HG03432 (cell line): ENCODE data around the gene CLMN.
A peak's percentile ranks its signal among the peaks of the same experiment; 100 is the strongest.

ENCODE experiments used
- ATAC-seq: cut with Tn5 transposase; IDR thresholded peaks from one replicate; pipeline ENCODE4 v1.9.1; 2021; ENCODE audit warnings: mild to moderate bottlenecking, moderate library complexity; ENCODE audit not compliant: unreplicated experiment

Gene CLMN

DNA sequence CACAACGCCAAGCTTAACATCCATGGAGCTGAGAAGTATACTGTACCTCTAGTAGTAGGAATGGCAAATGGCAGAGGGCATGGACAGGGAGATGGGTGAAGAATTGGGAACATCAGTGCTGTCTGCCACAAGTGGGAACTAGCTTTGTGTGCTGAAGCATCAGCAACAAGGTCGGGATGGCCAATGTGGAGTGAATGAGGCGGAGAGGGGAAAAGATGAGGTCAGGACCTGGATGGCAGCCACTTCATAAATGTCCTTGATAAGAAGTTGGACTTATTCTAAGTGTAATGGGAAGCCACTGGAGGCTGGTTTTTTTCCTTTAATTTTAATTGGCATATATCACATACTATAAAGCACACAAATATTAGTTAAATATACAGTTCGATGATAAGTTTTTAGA, 21.9 kb upstream of the CLMN start:
- ATAC-seq, result no peak

DNA sequence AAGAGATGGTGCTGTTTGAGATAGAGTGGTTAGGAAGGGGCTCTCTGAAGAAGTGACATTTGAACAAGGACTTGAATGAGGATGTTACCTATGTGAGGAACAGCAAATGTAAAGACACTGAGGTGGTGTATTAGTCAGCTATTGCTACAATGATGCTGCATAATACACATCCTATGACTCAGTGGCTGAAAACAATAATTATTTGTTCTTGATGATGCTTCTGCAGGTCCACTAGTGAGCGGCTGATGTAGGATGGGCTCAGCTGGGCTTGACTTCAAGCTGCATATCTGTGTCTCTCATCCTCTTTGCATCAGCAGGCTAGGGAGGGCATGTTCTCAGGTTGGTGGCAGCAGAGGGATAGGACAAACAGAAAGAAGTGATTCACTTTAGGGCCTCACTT, 21.4 kb upstream of the CLMN start:
- ATAC-seq, result no peak

DNA sequence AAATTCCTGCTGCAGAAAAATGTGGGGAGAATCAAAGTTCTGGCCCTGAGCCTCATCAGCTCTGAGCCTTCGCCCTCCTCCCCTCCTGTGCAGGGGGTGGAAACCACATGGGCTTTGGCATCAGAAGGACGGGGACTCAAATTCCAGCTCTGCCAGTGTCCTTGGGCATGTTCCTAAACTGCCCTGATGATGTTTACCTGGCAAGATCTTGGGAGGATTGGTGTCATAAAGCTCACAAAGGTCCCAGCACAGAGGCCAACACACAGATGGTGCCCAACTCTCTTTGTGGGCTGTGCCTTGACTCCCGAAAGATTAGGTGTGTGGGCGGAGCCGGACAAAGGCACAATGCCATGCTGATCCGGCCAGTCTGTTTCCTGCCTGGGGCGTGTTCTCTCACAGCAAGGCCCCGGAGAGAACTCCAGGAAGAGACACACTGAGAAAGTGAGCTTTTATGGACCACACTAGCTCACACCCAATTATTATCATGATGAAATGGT, 20.5 kb upstream of the CLMN start:
- no peak for ATAC-seq

DNA sequence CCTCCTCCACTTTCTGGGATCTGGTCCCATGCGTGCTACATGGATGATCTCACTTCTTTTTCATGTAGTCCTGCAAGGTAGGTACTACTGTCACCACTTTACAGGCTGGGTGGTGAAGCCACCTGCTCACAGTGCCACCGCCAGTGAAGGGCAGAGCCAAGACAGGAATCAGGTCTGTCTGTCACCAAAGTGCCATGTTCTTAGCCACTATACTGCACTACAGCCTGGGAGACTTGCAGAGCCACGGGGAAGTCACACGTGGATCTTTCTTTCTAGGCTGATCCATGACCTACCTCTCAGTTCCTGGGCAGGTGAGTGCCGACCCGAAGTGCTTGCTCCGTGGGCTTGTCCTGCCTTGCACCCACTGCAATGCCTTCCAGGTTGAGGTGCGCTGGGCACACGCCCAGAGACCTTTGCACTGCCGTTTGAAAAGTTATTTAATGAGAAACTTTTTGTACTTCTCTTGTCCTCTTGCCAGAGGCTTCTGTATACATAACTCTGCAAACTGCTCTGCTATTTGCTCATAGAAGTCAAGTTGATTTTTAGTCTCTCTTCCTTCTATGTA, 19.7 kb upstream of the CLMN start:
- ATAC-seq, result no peak

DNA sequence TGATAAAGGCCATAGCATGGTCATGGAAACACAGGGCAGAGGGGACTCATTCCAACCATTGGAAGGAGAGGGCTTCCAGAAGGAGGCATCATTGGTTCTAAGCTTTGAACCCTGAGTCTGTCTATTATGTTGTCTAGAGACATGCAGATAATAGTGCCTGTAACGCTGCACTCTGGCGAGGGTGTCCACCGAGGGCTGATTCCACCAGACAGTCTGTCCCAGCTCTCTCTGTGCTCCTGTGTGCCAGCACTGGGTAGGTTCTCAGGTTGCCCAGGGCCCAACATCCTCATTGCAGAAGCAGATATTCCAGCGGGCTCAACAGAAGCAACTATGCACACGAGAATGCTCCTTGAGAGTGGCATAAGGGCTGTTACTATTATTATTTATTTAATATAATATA, 18.7 kb upstream of the CLMN start:
- ATAC-seq, result no peak

DNA sequence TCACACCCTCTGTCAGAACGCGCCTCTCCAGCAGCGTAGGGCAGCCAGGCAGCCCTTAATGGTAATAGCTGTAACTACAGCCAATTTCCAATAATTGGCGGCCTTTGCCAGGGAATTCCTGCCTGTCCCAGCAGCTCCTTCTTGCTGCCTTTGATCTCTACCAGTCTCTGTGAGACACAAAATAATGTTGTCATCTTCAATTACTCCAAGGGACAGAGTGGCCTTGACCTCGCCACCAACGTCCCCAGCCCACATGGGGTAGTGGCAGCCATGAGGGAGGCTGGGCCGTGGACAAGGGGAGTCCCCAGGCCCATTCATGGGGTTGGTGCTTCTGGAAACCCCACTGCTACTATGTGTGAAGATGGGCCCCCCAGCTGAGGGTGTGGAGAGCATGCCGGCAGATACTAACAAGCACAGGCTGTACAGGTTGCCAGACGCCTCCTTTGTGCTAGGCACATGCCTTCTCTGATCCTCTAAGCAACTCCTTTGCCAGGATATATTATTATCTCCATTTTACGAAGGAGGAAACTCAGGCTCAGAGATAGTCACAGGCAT, 17.4 kb upstream of the CLMN start:
- ATAC-seq, result no peak

DNA sequence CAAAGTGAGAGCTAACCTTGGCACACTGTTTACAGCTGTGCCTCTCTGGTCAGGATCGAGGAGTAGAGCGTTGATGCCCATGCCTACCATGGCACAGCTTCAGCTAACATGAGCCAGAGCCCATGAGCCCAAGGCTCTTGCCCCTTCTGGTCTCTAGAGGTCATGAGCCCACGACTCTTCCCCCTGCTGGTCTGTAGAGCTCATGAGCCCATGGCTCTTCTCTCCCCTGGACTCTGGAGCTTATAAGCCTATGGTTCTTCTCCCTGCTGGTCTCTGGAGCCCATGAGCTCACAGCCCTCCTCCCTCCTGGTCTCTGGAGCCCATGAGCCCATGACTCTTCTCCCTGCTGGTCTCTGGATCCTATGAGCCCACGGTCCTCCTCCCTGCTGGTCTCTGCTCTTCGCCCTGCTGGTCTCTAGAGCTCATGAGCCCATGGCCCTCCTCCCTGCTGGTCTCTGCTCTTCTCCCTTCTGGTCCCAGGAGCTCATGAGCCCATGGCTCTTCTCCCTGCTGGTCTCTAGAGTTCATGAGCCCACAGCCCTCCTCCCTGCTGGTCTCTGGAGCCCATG, 16.6 kb upstream of the CLMN start:
- ATAC-seq, result no peak

DNA sequence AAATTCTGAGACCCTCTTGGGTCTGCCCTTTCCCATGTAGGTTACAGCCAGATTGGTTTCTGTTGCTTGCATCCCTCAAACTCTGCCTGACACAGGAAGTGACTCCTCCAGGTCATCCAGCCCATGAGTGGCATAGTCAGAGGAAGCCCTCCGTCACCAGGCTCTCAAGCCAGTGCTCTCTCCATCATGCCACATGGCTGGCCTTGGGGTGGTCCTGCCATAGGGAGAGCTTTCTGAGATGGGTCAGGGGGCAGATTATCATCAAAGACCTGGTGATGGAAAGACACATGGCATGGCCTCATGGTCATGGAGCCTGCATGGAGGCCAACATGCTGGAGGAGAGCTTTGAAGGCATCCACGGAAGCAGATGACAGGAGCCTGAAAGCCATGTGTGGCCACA, 15.4 kb upstream of the CLMN start:
- no peak for ATAC-seq

DNA sequence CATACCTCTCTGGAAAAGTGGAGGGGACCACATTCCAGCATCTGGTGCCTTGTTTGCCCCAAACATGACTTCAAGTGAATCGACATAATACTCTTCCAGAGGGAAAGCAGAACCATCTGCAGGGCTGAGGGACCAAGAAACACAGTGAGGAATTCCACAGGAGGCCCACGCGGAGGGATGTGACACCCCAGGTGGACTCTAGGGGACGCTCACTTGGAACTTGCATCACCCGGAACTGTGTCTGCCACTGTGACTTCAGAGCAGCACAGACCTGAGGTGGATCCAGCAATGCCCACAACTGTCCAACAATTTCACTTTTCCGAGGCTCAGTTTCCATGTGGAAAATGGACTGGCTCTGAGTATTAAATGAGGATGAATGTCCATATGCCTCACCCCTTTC, 14.3 kb upstream of the CLMN start:
- ATAC-seq, result no peak

DNA sequence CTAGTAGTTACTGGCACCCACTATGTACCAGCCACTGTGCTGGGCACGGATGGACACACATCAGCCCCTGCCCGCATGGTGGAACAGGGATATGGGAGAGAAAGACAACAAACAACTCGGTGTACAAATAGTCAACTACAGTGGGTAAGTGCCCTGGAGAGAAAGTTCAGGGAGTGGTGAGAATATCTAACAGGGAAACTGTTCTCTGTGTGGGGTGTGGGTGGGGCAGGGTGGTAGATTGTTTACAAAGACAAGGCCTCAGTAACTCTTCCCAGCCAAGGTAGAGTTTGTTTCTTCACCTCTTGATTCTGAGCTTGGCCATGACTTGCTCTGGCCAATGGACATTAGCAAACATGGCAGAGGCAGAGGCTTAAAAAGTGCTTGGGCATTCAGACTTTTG, 12.9 kb upstream of the CLMN start:
- no peak for ATAC-seq

DNA sequence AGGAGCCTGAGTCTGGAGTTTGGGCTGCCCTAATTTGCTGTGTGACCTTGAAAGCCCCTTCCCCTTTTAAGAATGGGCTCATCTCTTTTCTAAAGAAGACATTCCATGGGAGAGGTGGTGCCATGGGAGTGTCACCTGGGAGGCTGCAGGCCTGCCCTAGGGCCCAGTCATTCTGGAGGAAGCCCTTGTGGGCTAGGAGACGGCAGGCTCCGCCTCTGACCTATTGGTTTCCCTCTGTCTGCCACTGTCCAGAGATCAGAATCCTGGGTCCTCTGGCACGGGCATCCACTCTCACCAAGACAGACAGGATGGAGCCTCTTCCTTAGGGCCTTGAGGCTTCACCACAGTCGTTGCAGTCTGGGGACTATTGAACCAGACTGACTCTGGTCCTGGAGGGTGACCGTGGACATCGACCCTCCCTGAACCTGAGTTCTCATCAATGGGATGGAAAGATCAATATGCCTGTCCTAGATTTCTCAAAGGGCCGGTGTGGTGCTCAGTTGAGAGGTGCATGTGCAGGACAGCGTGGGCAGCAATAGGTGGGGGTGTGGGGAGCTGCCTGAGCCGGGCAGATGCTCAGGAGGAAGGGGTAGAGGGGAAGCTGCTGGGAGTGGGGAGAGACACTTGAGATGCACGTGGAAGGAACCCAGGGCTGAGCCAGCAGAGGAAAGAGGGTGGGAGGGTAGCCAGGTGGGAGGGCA, 12.2 kb upstream of the CLMN start:
- ATAC-seq, result no peak

DNA sequence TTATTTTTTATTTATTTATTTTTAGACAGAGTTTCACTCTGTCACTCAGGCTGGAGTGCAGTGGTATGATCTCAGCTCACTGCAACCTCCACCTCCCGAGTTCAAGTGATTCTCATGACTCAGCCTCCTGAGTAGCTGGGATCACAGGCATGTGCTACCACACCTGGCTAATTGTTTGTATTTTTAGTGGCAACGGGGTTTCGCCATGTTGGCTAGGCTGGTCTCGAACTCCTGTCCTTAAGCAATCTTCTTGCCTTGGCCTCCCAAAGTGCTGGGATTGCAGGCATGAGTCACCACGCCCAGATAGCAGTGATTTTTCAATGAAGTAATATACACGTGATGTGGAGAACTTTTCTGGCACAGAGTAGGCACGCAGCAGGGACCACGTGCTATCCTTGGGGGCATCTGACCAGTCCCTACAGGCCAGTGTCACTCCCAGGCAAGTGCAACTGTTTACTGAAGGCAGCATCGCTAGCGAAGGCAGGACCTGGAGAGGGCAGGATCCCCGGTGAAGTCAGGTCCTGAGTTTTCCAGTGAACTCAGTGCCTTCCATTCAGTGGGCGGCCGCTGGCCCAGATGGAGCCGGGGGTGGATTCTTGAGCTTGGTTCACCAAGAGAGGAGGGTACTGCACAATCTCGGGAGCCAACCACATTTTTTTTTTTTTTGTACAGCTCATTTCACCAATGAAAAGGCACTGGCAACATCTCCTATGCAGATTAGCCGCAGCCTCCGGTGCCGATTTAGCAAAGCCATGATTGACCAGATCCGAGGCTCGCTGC, 11.1 kb upstream of the CLMN start:
- ATAC-seq, result no peak

DNA sequence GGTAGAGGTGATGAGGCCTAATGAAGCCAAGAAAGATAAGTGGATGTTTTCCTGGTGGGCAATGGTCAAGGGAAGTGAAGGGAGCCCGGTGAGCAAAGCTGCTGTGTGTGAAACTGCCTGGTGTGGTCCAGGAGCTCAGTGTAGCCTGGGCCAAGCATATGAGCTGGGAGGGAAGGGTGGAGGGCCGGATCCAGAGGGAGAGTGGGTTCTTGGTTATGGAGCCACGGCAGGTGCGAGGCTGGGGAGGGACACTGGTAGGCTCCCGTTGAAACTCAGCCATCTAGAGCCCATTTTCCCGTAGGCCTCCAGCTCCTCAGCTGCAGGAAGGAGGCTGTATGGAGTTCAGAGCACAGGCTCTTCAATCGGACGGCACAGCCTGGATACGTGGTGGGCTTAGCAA, 10.2 kb upstream of the CLMN start:
- no peak for ATAC-seq

DNA sequence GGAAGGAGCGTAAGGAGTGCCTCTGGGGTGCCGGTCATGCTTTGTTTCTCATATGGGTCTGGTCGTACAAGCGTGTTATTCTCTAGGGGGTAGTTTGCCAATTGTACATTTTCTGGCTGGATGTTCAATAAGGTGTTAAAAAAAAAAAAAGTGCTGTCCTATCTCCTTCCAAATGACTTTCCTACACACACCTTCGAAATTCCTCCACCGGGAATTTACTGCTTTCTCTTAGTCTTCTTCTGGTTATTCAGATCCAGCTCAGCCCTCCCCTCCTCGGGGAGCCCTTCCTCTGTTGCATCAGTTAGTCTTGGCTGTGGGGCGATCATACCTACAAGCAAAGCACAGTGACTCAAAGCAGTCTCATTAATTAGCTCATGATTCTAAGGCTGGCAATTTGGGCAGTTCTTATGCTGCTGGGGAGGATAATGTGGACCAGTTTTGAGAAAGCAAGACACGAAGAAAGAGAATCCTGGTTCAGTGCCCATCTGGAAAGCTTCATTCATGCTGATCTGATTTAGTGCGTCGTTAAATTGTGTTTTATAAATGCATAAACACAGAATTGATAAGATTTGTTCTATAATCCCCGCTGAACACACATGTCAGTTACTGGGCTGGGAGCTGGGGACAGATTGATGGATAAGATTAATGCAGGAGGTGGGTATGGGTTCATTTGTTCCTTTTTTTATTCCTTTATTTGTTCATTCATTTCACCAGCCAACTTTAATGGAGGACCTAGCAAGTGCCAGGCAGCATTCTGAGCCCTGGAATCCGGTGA, 9.2 kb upstream of the CLMN start:
- ATAC-seq, result no peak

DNA sequence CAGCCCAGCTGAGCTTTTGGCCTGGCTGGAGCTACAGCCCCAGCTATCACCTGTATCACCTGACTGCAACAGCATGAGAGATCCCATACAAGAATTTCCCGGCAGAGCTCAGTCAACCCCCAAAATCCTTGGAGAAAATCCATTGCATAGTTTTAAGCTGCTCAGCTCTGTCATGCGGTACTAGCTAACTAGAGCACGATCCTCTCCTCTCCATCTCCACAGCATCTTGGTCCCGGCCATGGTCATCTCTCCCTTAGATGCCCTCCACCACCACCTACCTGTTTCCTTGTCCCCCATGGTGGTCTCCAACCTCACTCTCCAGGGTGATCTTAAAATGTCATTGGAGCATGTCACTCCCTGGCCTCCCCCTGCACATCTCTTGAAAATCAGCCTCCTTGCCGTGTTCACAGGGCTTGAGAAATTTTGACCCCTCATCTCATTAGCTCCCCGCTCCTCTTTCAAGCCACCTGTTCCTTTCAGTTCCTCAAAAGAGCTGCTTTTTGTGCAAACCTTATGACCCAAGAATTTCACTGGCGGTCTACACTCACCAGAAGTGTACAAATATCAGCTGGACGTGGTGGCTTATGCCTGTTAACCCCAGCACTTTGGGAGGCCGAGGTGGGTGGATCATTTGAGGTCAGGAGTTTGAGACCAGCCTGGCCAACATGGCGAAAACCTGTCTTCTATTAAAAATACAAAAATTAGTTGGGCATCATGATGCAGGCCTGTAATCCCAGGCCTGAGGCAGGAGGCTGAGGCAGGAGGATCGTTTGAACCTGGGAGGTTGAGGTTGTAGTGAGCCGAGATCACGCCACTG, 8.1 kb upstream of the CLMN start:
- ATAC-seq, result peak; percentile 94

DNA sequence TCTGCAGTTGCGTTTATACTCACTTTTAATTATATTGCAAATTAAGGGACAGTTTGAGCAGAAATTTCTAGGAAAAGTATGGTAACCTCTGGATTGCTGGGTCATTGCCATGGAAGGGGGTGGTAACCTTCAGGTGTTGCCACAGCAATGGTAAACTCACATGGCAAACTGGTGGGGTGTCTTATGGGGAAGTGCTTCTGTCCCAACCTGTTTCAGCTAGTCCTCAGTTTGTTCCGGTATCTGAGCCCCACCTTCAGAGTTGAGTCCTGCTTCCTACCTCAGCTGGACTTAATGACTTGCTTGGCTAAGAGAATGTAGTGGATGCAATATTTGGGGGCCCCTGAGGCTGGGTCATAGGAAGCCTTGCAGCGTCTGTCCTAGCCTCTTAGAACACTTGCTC, 7.3 kb upstream of the CLMN start:
- ATAC-seq, result peak; percentile 21

DNA sequence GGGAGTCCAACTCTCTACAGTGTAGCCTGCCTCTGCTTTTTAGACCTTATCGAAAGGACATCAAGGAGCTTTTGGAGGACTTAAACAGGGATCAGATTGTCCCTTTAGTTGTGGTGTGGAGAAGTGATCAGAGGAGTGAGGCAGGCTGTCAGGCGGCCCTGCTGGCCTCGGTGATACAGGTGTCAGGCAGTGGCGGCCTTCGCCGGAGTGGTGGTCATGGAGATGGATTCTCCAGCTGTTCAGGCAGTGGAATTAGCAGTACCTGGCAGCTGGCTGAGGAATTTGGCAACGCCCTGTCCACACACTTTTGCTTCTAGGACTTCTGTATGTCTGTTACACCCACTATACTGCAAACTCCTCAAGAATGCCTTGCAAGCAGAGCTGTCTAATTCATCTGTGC, 4.2 kb upstream of the CLMN start:
- no peak for ATAC-seq

DNA sequence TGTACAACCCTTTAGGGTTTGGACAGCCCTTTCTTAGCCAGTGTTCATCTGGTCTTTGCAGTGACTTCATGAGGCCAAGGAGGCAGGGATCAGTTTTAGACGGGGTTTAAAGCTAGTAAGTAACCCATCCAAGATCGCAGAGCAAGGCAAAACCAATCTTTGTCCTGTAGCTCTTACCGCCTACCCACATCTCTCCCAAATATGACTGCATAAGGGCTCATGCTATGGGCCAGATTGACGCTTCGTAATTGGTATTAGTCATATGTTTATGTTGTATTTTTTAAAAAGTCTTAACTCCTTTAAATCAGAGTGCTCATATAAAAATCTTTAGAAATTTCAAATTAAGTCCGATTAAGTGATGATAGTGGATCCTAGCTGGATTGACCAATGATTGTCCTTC, 3.7 kb upstream of the CLMN start:
- ATAC-seq, result no peak

DNA sequence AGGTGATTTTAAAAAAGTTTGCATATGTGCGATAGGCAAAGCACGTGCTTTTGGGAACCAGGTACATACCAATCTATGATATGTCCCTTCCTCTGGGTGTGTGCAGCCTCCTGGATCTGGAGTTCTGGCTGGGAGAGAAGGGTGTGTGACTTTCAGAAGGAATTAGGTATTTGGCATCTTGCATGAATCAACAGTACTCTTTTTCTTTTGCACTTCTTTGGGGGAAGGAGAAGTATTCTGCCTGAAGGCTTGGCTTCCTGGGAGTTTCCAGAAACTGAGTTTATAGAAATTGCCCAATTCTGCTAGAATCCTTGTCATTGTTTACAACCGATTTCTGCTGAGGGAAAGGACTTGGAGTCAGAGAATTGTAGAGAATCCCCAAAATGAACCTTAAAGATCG, 2.9 kb upstream of the CLMN start:
- no peak for ATAC-seq
